Activated CD4-positive, alpha-beta memory T cell treated with anti-CD3 and anti-CD28 coated beads for 36 hours (primary cell): ENCODE results near the gene C17orf78. TPM values are rescaled to one million over a fixed set of nuclear protein-coding genes. Genes with fewer than 3 reads are reported as not detected.

Experiments used
- CTCF ChIA-PET: fragments of 350-600 bp; sonication (Branson Sonifier 250); formaldehyde crosslinking; loops from one replicate; lab custom pipeline; 2021; ENCODE audit warnings: antibody characterized with exemption, inconsistent platforms; lab: Charles Lee
- POLR2A ChIA-PET: fragments of 350-600 bp; sonication (Branson Sonifier 250); formaldehyde crosslinking; loops from one replicate; lab custom pipeline; 2021; ENCODE audit warnings: antibody characterized with exemption; lab: Charles Lee
- DNase-seq: peaks from one replicate; pipeline ENCODE4 v3.0.0-alpha.2; 2020
- H3K27ac Mint-ChIP-seq: one replicate; pipeline ENCODE4 v1.8.0; 2021; ENCODE audit warnings: mixed read lengths
- H3K27me3 Mint-ChIP-seq: one replicate; pipeline ENCODE4 v1.8.0; 2021; ENCODE audit warnings: mixed read lengths
- H3K36me3 Mint-ChIP-seq: one replicate; pipeline ENCODE4 v1.8.0; 2021; ENCODE audit warnings: mixed read lengths
- H3K4me1 Mint-ChIP-seq: one replicate; pipeline ENCODE4 v1.8.0; 2021; ENCODE audit warnings: low read depth, mixed read lengths
- H3K4me3 Mint-ChIP-seq: one replicate; pipeline ENCODE4 v1.8.0; 2021; ENCODE audit warnings: mild to moderate bottlenecking, mixed read lengths
- H3K9me3 Mint-ChIP-seq: one replicate; pipeline ENCODE4 v1.8.0; 2021; ENCODE audit warnings: mixed read lengths
- intact Hi-C: fragments of 100-400 bp; cut with micrococcal nuclease; formaldehyde crosslinking; loops from one replicate; pipeline ENCODE4 v1.15.1; 2023
- total RNA-seq, 2 experiments: library from RNA; stranded (reverse); gene quantifications; one replicate each; pipeline ENCODE4 v1.2.3, GENCODE V29; 2021

C17orf78 gene
- total RNA-seq, 2 experiments from 2014 or later, result not detected

DNA sequence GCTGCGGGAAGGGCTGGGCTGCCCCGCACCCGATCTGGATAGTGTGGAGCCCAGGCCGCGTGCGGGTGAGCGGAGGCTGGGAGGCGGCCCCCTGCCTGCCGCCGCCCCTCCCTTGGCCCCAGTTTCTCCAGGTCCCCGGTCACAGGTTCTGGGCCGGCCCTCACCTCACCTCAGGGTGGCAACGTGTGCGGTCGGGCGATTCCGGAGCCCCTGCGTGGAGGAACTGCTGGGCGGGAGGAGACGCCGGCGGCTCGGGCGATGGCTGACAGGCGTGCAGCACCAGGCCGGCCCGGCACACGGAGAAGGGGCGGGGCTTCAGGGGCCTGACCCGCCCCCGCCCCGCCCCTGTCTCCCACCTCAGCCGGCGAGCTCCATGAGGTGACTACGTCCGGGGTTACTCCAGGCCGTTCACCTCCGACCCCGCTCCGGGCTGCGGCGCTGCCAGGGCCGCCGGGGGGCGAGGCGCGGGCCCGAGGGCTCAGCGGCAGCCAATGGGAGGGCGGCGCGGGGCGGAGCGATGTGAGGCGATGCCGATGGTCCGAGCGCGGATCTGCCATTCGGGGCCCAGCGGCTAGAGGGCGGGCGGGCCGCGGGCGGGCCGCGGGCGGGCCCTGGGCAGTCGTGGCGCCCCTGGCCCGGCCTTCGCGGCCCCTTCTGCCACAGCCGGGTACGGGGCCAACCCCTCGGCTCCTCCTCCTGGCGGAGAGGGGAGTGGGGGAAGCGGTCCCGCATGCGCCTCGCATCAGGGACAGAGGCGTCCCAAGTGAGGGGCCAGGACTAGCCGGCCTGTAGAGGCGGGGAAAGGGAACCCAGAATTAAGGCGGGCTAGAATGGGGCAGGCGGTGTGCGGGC, 16.7 kb upstream of the C17orf78 start:
- ChIA-PET POLR2A (interaction anchor here (1.0 to 1.9 kb wide), 7 partner anchors 11 to 130 kb away, joined by 3 to 10 read pairs (median 4); partner anchors contain the start of gene DUSP14), CTCF (interaction anchor here (0.7 to 2.7 kb wide), 4 partner anchors 8 to 71 kb away, joined by 3 to 39 read pairs (median 4); no protein-coding TSS in a partner anchor)
- peak overlapping the region; percentile 82 for H3K27ac Mint-ChIP-seq
- DNase-seq, result peak; percentile 96
- H3K27me3 Mint-ChIP-seq, result no peaks in the 10 kb centered on the region
- peak overlapping the region; percentile 95 for H3K4me3 Mint-ChIP-seq
- H3K36me3 Mint-ChIP-seq, result no peaks in the 10 kb centered on the region
- no peaks in the 10 kb centered on the region for H3K9me3 Mint-ChIP-seq
- peaks cover 23% of the 10 kb centered on the region for H3K4me1 Mint-ChIP-seq
- intact Hi-C loops, result loop anchor here (1.0 to 5.0 kb wide), 3 partner anchors 47 to 637 kb away; partner anchors contain the start of genes ACACA, DUSP14 and TADA2A

DNA sequence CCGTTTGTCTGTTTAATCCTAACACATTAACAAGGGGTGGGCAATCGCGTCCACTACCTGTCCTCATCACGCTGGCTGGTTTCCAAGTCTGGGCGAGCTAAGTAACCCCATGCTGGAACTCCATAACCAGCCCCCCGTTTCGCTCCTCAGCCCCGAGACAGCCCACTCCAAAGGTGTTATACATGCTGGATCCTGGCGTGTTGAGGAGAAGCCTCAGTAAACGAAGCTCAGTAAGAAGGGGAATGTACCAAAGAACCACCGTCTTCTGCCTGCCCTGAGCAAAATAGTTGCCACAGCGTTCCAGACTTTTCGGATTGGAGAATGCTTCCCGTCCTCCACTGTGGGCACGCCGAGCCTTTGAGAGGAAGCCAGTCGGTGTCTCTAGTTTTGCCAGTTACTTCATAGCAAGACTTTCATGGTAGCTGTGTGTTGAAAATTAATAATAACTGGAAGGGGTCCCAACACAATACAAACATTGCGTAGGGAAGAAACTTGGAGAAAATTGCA, 16.1 kb upstream of the C17orf78 start:
- H3K27ac Mint-ChIP-seq, result peak overlapping the region; percentile 57
- peaks cover 23% of the 10 kb centered on the region for H3K4me1 Mint-ChIP-seq
- DNase-seq, result no peak
- intact Hi-C loops, result loop anchor here (1.0 to 5.0 kb wide), 3 partner anchors 47 to 637 kb away; partner anchors contain the start of genes ACACA, DUSP14 and TADA2A
- ChIA-PET POLR2A (interaction anchor here (1.0 to 1.9 kb wide), 5 partner anchors 10 to 130 kb away, joined by 3 to 10 read pairs (median 4); partner anchors contain the start of gene DUSP14), CTCF (interaction anchor here (1.4 to 2.7 kb wide), 2 partner anchors 13 to 70 kb away, joined by 3 to 39 read pairs; no protein-coding TSS in a partner anchor)
- no peaks in the 10 kb centered on the region for H3K36me3 Mint-ChIP-seq
- peak overlapping the region; percentile 95 for H3K4me3 Mint-ChIP-seq
- no peaks in the 10 kb centered on the region for H3K9me3 Mint-ChIP-seq
- H3K27me3 Mint-ChIP-seq, result no peaks in the 10 kb centered on the region

DNA sequence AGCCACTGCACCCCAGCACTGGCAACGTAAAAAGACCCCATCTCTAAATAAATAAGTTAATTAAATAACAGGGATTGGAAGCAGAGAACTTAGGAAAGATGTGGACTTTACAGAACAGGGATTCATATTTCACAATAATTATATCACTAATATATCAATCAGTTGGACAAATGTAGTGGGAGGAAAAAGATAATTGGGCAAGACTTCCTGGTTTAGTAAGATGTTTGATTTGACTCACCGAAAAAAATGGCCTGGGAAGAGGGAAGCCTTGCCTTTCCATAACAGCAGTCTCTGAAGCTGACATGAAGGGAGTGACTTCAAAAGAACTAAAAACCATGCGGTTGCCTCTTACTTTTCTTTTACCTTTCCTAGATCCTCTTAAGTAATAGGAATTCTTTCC, 15.2 kb upstream of the C17orf78 start:
- no peak overlapping the region for H3K27ac Mint-ChIP-seq
- no peak overlapping the region for H3K4me3 Mint-ChIP-seq
- no peaks in the 10 kb centered on the region for H3K36me3 Mint-ChIP-seq
- DNase-seq, result no peak
- H3K9me3 Mint-ChIP-seq, result no peaks in the 10 kb centered on the region
- intact Hi-C loops, result no loop called here
- H3K4me1 Mint-ChIP-seq, result peaks cover 23% of the 10 kb centered on the region
- H3K27me3 Mint-ChIP-seq, result no peaks in the 10 kb centered on the region
- CTCF ChIA-PET, result interaction anchor here (5.4 kb wide), 1 partner anchor 14 kb away, joined by 40 read pairs; the partner anchor contains the start of gene C17orf78
- POLR2A ChIA-PET, result interaction anchor here (0.7 to 1.0 kb wide), 2 partner anchors 51 to 148 kb away, joined by 3 to 4 read pairs; no protein-coding TSS in a partner anchor

DNA sequence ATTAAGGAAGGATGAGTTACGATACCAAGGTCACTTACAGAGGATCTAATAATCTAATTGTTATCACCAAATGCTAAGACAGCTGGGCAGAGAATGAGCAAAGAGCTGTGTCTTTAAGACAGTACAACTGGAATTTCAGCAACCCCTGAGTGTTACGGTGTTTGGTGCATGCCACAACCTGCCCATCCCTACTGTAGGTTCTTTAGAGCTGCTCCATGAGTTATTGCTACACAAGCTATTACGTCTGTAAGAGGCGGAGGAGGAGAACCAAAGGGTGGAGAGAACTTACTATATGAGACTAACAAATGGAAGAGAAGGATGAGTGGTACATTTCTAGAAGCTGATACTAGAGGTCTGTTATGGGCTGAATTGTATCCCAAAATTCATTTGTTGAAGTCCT, 14.2 kb upstream of the C17orf78 start:
- Mint-ChIP-seq H3K4me3 (no peak overlapping the region), H3K9me3 (no peaks in the 10 kb centered on the region), H3K27ac (no peak overlapping the region), H3K36me3 (no peaks in the 10 kb centered on the region), H3K27me3 (no peaks in the 10 kb centered on the region), H3K4me1 (peaks cover 23% of the 10 kb centered on the region)
- CTCF ChIA-PET, result interaction anchor here (5.4 kb wide), 1 partner anchor 13 kb away, joined by 40 read pairs; the partner anchor contains the start of gene C17orf78
- DNase-seq, result no peak
- POLR2A ChIA-PET, result interaction anchor here (0.7 to 0.9 kb wide), 2 partner anchors 46 to 149 kb away, joined by 3 to 4 read pairs; partner anchors contain the start of genes ACACA and TADA2A
- intact Hi-C loops, result no loop called here

DNA sequence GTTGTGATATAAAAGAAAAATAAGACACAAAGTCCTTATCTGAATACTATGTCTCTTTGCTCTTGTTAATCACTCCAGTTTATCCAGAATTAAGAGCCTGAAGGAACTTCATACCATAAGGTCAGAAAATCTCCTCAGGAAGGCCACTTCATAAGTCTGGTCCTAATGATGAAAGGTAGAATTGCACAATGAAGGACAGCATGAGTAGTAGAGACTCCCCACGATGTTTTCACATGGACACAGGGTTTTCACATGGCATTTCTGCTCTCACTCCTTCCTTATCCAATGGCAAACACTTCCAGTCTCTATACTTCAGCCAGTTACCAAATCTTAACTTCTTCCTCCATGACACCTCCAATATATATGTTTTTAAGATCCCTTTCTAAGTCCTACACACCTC, 10.2 kb upstream of the C17orf78 start:
- Mint-ChIP-seq H3K36me3 (no peaks in the 10 kb centered on the region), H3K27me3 (no peaks in the 10 kb centered on the region), H3K9me3 (no peaks in the 10 kb centered on the region), H3K4me1 (no peaks in the 10 kb centered on the region), H3K4me3 (no peak overlapping the region), H3K27ac (no peak overlapping the region)
- POLR2A ChIA-PET, result no interaction called here
- intact Hi-C loops, result no loop called here
- CTCF ChIA-PET, result interaction anchor here (5.4 kb wide), 1 partner anchor 9 kb away, joined by 40 read pairs; the partner anchor contains the start of gene C17orf78
- no peak for DNase-seq

DNA sequence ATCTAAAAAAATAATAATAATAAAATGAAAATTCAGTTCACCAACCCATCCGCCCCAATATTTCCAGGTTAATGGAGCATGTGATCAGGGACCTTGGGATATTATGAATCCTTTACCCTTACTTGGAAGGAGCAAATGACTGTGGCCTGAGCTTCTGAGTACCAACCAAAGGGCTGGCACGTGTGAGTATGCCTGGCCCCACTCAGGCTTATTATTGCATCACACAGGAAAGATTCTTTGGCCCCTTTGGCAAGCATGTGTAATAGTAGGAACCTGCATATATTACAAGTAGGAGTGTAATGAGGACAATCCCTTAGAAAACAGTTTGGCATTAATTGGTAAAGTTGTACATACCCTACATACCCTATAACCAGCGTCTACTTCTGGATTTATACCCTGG, 7.2 kb upstream of the C17orf78 start:
- Mint-ChIP-seq H3K4me3 (no peak overlapping the region), H3K27ac (no peak overlapping the region), H3K27me3 (no peaks in the 10 kb centered on the region), H3K4me1 (peaks cover 5% of the 10 kb centered on the region), H3K9me3 (no peaks in the 10 kb centered on the region), H3K36me3 (no peaks in the 10 kb centered on the region)
- POLR2A ChIA-PET, result no interaction called here
- intact Hi-C loops, result no loop called here
- CTCF ChIA-PET, result interaction anchor here (1.9 kb wide), 1 partner anchor 29 kb away, joined by 5 read pairs; no protein-coding TSS in a partner anchor
- no peak for DNase-seq

DNA sequence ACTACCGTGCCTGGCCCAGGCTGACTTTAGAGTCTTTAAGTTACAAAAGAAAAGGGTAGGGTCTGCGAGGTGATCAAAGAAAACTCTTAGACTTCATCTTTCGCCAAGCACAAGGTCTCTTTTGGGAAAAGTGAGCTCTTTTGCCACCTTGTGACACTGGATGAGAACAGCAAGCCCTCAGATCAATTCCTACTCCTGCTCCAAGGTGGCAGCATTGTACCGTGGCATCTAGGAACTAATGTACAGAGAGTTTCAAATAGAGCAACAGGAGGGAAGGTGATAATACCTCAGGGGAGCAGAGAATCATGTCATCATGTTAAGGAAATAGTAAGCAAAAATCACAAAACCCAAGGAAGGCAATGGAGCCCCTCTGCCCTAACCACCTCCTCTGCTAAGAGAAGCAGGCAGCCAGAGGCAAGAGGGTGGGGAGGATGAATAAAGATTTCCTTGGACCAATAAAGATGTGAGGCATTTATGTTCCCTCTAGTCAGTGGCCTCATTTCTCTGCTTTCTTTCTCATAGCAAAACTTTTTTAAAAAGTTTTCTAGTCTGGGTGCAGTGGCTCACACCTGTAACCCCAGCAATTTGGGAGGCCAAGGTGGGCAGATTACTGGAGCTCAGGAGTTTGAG, 2.1 kb upstream of the C17orf78 start:
- Mint-ChIP-seq H3K9me3 (no peaks in the 10 kb centered on the region), H3K27me3 (no peaks in the 10 kb centered on the region), H3K4me1 (peaks cover 6% of the 10 kb centered on the region), H3K36me3 (no peaks in the 10 kb centered on the region), H3K4me3 (no peak overlapping the region), H3K27ac (no peak overlapping the region)
- POLR2A ChIA-PET, result interaction anchor here (0.5 to 1.0 kb wide), 2 partner anchors 13 to 15 kb away, joined by 3 to 4 read pairs; no protein-coding TSS in a partner anchor
- intact Hi-C loops, result loop anchor here (1.0 to 10.0 kb wide), 2 partner anchors 24 to 749 kb away; no protein-coding TSS in a partner anchor
- CTCF ChIA-PET, result interaction anchor here (0.6 to 3.9 kb wide), 63 partner anchors 10 to 1389 kb away, joined by 3 to 47 read pairs (median 4); partner anchors contain the start of genes ACACA, MRM1 and TADA2A
- peak; percentile 83 for DNase-seq

DNA sequence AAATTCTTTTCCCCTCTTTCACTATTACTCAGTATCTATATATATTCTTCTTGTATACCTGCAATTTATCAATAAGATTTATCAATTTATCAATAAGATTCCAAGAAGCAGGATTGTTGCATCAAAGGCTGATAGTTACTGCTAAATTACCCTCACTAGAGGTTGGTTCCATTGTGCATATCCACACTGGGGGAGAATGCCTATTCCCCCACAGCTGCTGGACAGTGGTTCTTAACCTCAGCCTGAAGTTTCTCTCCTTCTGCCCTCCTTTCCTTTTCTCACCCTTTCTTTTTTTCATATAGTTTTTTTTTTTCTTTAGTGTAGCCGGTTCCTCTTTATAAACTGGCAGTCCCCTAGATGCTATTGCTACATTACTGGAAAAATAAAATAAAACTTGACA, 6.3 kb downstream of the C17orf78 start:
- ChIA-PET CTCF (interaction anchor here (0.9 kb wide), 1 partner anchor 16 kb away, joined by 3 read pairs; no protein-coding TSS in a partner anchor), POLR2A (no interaction called here)
- no peak overlapping the region for H3K4me3 Mint-ChIP-seq
- DNase-seq, result no peak
- no peaks in the 10 kb centered on the region for H3K27me3 Mint-ChIP-seq
- H3K27ac Mint-ChIP-seq, result no peak overlapping the region
- H3K36me3 Mint-ChIP-seq, result no peaks in the 10 kb centered on the region
- no peaks in the 10 kb centered on the region for H3K4me1 Mint-ChIP-seq
- H3K9me3 Mint-ChIP-seq, result no peaks in the 10 kb centered on the region
- intact Hi-C loops, result no loop called here

DNA sequence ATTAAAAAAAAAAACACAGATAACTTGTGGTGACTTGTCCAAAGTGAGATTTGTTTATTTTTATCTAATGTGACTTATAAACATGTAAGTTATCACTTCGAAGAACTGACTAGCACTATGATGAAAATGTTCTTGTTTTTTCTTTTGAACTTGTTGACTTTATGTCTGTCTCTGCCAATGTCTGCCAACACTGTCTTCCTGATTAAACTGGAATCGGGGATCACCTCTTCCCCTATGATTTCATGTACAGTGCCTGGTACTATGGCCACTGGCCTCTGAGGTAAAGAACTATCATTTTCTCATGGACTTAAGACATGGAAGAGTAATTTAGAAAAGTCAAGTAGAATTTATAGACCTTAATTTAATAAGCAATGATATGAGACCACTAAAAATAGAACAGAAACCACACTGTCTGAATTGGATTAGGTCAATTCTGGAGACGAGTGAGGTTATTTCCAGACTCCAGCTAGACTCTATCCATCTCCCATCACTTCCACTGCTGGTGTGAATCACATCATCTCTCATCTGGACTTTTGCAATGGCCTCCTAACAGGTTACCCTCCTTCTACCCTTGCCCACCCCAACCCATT, 8.9 kb downstream of the C17orf78 start:
- intact Hi-C loops, result no loop called here
- no peaks in the 10 kb centered on the region for H3K27me3 Mint-ChIP-seq
- no peaks in the 10 kb centered on the region for H3K9me3 Mint-ChIP-seq
- DNase-seq, result no peak
- no peak overlapping the region for H3K27ac Mint-ChIP-seq
- POLR2A ChIA-PET, result no interaction called here
- H3K36me3 Mint-ChIP-seq, result no peaks in the 10 kb centered on the region
- H3K4me3 Mint-ChIP-seq, result no peak overlapping the region
- CTCF ChIA-PET, result interaction anchor here (1.8 kb wide), 1 partner anchor 14 kb away, joined by 7 read pairs; no protein-coding TSS in a partner anchor
- no peaks in the 10 kb centered on the region for H3K4me1 Mint-ChIP-seq

DNA sequence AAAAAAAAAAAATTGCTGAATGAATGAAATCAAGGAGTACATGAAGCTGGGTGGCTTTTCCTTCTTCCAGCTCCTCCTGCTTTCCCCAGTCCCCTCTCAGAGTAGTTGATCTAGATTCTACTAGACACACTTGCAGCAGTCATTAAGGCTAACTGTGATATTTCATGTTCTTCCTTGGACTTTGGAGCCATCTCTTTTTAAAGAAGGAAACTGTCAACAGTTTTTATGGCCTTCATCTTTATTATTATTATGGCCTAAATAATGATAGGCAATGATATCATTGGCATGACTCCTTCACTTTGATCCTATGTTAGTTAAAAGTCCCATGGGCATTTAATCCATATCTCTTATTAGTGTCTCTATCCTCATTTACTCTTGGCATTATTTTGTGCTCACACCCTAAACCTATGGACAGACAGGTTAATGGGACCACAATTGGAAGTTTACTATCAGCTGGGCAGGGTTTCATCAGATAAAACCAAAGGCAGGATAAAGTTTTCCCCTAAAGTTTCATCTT, 9.7 kb downstream of the C17orf78 start:
- H3K27ac Mint-ChIP-seq, result no peak overlapping the region
- intact Hi-C loops, result no loop called here
- POLR2A ChIA-PET, result no interaction called here
- no peaks in the 10 kb centered on the region for H3K27me3 Mint-ChIP-seq
- no peaks in the 10 kb centered on the region for H3K9me3 Mint-ChIP-seq
- CTCF ChIA-PET, result interaction anchor here (0.6 to 3.4 kb wide), 3 partner anchors 12 to 149 kb away, joined by 3 to 15 read pairs (median 7); no protein-coding TSS in a partner anchor
- H3K4me1 Mint-ChIP-seq, result no peaks in the 10 kb centered on the region
- DNase-seq, result no peak
- H3K36me3 Mint-ChIP-seq, result no peaks in the 10 kb centered on the region
- no peak overlapping the region for H3K4me3 Mint-ChIP-seq

DNA sequence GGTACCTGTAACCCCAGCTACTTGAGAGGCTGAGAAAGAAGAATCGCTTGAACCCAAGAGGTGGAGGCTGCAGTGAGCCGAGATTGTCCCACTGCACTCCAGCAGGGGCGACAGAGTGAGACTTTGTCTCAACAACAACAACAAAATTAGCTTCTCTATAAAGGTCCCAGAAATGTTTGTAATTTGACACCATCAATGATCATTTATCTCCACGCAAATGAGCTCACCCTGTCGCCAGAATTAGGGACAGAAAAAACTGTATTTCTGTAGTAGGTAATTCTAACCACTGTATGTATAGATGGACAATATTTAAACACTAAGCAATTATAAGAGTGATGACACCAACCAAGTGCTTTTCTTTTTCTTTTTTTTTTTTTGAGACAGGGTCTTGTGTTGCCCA, 10.7 kb downstream of the C17orf78 start:
- intact Hi-C loops, result no loop called here
- no peaks in the 10 kb centered on the region for H3K27me3 Mint-ChIP-seq
- POLR2A ChIA-PET, result interaction anchor here (0.7 kb wide), 1 partner anchor 13 kb away, joined by 3 read pairs; no protein-coding TSS in a partner anchor

More for the DNA sequence above, 10.7 kb downstream of the C17orf78 start:
- Mint-ChIP-seq H3K4me1 (peaks cover 3% of the 10 kb centered on the region), H3K36me3 (no peaks in the 10 kb centered on the region), H3K4me3 (no peak overlapping the region), H3K9me3 (no peaks in the 10 kb centered on the region), H3K27ac (no peak overlapping the region)
- CTCF ChIA-PET, result interaction anchor here (0.6 to 3.4 kb wide), 4 partner anchors 11 to 179 kb away, joined by 3 to 15 read pairs (median 5); no protein-coding TSS in a partner anchor
- no peak for DNase-seq
